ENCODE data around the gene LPO.

LPO gene

DNA sequence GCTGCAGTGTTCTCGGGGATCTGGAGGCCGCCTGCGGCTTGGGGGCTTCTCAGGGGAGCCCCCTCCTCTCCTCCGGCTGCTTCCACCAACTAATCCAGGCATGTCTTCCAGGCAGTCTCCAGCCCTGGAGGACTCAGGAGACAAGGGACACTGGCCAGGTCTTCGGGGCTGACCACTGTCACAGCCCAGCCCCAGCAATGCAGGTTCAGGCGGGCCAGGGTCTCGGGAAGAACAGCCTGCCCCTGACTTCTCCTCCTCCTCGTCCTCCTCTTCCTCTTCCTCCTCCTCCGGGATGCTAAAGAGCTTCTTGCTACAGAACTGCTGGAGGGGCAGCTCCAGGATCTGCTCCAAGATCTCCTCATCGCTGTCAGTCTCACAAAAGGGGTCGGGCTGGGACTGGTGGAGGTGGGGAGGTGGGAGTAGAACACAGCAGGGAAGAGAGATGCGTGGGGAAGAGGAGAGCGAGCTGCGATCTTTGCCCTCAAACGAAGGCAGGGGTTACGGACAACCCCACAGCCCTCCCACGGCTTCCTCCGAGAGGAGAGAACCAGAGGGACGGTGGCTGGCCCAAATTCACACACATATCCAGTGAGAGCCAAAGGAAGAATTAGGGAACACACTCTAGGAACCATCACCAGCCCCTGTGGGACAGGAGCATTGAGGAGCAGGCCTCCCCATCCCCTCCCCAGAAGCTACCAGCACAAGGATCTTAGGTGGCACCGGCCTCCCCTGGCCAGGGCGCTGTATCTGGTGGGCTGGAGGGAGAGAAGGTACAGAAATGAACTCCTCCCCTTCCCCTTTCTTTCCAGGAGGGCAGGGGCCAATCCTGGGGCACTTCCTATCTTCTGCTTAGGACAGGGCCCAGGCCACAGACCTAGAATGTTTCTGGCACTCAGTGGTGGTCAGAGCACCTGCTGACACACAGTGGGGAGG, 70.9 kb downstream of the LPO start (continued):
- TF ChIP-seq TSHZ2 (CRISPR knock-in tag; IDR thresholded peaks at IDR 0.05) = no peak
- TF ChIP-seq BACH2 (CRISPR knock-in tag; IDR thresholded peaks at IDR 0.05; ENCODE audit: borderline replicate concordance) = no peak
- no peak for TF ChIP-seq ZC3H10 (CRISPR knock-in tag; IDR thresholded peaks at IDR 0.05)

DNA sequence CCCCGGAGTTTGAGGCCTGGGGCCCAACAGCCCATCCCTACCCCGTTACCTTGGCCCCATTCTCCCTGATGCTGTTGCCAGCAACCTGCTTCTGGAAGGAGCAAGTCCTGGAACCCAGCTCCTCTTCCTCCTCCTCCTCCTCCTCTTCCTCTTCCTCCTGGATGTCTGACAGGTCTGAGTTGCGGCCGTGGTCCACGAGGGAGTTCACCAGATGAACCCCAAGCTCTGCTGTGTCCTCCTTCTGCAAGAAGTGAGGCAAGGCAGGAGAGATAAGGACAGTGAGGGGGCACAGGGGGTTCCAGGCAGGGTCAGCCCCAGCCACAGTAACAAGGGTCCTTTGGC, 71.5 kb downstream of the LPO start:
- no peak for TF ChIP-seq ESRRG (CRISPR knock-in tag; IDR thresholded peaks at IDR 0.05)
- no peak for TF ChIP-seq PPARA (CRISPR knock-in tag; IDR thresholded peaks at IDR 0.05; ENCODE audit: borderline replicate concordance)
- no peak for TF ChIP-seq TOX (CRISPR knock-in tag; IDR thresholded peaks at IDR 0.05; ENCODE audit: borderline replicate concordance)
- TF ChIP-seq ZNF8 (CRISPR knock-in tag; IDR thresholded peaks at IDR 0.05) = no peak
- TF ChIP-seq SNAI2 (CRISPR knock-in tag; IDR thresholded peaks at IDR 0.05) = no peak
- no peak for TF ChIP-seq ZC3H10 (CRISPR knock-in tag; IDR thresholded peaks at IDR 0.05)
- no peak for TF ChIP-seq BACH2 (CRISPR knock-in tag; IDR thresholded peaks at IDR 0.05; ENCODE audit: borderline replicate concordance)
- ATAC-seq = no peak

DNA sequence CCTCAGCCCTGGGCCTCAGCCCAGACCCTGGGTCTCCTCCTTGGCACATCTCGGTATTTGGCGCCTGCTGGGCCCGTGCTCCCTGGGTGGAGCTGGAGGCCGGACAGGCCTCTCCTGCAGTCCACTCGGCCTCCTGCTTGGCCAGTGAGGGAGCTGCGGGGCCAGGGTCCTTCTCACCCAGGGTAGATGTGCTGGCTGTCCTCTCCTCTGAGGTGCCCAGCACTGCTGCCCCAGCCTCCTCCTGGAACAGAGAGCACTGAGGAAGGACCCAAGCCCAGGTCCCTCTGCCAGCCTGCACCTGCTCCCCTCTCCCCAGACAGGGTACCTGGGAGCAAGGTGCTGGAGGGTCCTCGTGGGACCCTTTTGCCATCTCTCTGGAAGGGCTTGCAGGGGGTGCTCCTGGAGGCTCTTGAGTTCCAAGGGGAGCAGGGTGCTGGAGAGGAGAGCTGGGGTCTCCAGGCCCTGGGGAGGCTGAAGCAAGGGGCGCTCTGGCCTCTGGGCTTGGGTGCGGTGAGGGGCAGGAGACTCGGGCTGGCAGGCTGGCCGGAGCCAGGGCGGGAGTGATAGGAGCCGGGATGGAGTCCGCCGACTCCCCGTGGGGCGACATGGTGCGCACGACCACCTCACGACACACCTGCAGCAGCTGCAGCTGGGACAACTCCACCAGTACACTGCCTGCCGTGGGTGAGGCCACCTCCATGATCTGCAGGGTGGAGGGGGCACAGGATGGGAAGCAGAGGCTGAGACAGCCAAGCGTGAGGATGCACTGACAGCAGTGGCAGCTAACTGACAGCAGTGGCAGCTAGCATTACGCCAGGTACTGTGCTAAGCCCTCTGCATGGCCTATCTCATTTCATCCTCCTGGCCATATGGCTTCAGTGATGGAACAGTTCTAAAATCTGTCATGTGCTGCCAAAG, 72.4 kb downstream of the LPO start:
- TF ChIP-seq GLIS3 (CRISPR knock-in tag; IDR thresholded peaks at IDR 0.05) (no peak), ZC3H10 (CRISPR knock-in tag; IDR thresholded peaks at IDR 0.05) (no peak), ISL1 (CRISPR knock-in tag; IDR thresholded peaks at IDR 0.05) (no peak)
- no peak for ATAC-seq

DNA sequence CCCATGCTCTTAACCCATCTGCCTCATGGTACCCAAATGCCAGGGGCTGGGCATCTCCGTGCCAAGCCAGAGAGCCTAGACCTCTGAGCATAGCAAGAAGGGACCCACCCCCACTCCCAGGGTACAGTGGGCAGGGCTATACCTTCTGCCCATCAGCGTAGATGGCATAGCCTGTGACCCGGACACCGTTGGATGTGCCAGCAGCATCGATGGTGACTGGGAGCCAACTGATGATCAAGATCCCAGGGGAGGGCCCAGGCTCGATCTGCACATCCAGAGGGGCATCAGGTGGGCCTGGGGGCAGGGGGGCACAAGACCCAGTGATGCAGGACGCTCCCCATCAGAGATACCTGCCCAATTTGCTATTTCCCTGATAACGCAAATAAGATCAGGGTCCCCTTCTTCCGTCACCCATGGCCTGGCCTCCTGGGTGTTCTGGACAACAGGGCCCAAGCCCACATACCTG, 73.1 kb downstream of the LPO start:
- no peak for TF ChIP-seq SNAI2 (CRISPR knock-in tag; IDR thresholded peaks at IDR 0.05)
- TF ChIP-seq ZFP30 (CRISPR knock-in tag; IDR thresholded peaks at IDR 0.05) = no peak
- TF ChIP-seq ZNF70 (CRISPR knock-in tag; IDR thresholded peaks at IDR 0.05) = no peak
- TF ChIP-seq ARNTL (CRISPR knock-in tag; IDR thresholded peaks at IDR 0.05; ENCODE audit: borderline replicate concordance, low read depth) = no peak
- TF ChIP-seq PATZ1 (CRISPR knock-in tag; IDR thresholded peaks at IDR 0.05; ENCODE audit: borderline replicate concordance) = no peak
- no peak for TF ChIP-seq CSRNP3 (CRISPR knock-in tag; IDR thresholded peaks at IDR 0.05)
- no peak for TF ChIP-seq ZNF8 (CRISPR knock-in tag; IDR thresholded peaks at IDR 0.05)
- TF ChIP-seq TOX (CRISPR knock-in tag; IDR thresholded peaks at IDR 0.05; ENCODE audit: borderline replicate concordance) = no peak
- TF ChIP-seq CSDC2 (CRISPR knock-in tag; IDR thresholded peaks at IDR 0.05) = no peak
- no peak for TF ChIP-seq ZFP3 (CRISPR knock-in tag; IDR thresholded peaks at IDR 0.05)
- TF ChIP-seq BACH2 (CRISPR knock-in tag; IDR thresholded peaks at IDR 0.05; ENCODE audit: borderline replicate concordance) = no peak
- no peak for TF ChIP-seq GLIS3 (CRISPR knock-in tag; IDR thresholded peaks at IDR 0.05)
- no peak for TF ChIP-seq ZC3H10 (CRISPR knock-in tag; IDR thresholded peaks at IDR 0.05)
- no peak for TF ChIP-seq PPARA (CRISPR knock-in tag; IDR thresholded peaks at IDR 0.05; ENCODE audit: borderline replicate concordance)
- no peak for TF ChIP-seq OSR1 (CRISPR knock-in tag; IDR thresholded peaks at IDR 0.05)
- no peak for TF ChIP-seq TCF4 (CRISPR knock-in tag; IDR thresholded peaks at IDR 0.05; ENCODE audit: borderline replicate concordance)
- no peak for ATAC-seq
